ENCODE measurements around the gene JAK3. TPM values are rescaled to one million over a fixed set of nuclear protein-coding genes. Genes with fewer than 3 reads are reported as not detected.

Gene JAK3
- polyA plus RNA-seq, 1 of the 3 experiments (the other 2 are of a cell fraction), result 1.3 TPM

DNA sequence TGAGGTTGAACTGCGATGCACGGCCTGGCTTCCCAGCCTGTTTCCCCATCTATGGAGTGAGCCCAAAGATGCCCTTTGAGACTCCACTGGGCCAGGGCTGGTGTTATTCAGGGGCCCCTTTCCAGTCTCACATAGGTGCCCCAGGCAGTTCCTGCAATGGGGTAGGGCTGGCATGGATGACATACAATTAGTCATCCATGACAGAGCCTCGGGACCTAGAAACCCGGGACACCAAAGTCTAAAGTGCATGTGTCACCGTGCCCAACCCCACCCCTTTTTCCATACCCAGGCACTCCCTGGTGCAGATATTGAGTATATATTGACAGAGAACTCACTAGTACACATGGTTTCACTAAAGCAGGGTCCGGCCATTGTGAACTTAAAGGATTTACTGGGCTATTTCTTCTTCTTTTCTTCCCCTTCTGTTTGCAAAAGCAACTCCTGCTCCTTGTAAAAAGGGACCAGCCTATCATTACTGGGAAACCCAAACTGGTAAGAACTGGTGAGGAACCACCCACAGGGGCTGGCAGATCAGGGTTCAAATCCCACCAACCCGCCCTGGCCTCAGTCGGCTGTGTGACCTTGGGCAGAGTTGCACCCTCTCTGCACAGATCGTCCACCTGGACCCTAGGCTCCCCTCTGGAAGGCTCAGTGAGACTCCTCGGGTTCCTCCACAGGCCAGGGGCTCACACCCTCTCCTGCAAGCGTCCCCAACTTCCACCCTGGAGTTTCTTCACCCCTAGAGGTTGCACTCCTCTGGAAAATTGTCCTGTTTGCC, 50.2 kb downstream of the JAK3 start:
- Histone ChIP-seq H3K4me2 (no peak overlapping the region), H3K79me2 (ENCODE audit: insufficient read depth) (no peaks in the 10 kb centered on the region), H3K27ac (ENCODE audit: low read depth in 2 of 2, low read length in 1 of 2) (no peak overlapping the region), H2AFZ (ENCODE audit: low read depth) (no peak overlapping the region), H3K4me1 (ENCODE audit: control insufficient read depth in 1 of 2, insufficient read depth in 2 of 2, low read depth in 1 of 2, low read length in 1 of 2) (peaks cover 5 to 21% of the 10 kb centered on the region in 2 experiments; a peak in 2 of 4 replicates), H3K9me2 (no peaks in the 10 kb centered on the region), H3K9ac (no peak overlapping the region), H3K27me3 (ENCODE audit: insufficient read depth) (peaks cover 13% of the 10 kb centered on the region), H3F3A (replicated peaks; ENCODE audit: insufficient read depth) (no peaks in the 10 kb centered on the region), H3K36me3 (replicated peaks in 1 of 2; ENCODE audit: control insufficient read depth in 1 of 2, insufficient read depth in 2 of 2, low read length in 1 of 2) (no peaks in the 10 kb centered on the region), H4K20me1 (ENCODE audit: insufficient read depth) (no peaks in the 10 kb centered on the region), H3K4me3 (ENCODE audit: low read depth in 2 of 2, low read length in 1 of 2) (no peak overlapping the region), H3K9me3 (no peaks in the 10 kb centered on the region)
- TF ChIP-seq NFIC (IDR thresholded peaks at IDR 0.05; ENCODE audit: borderline replicate concordance) (no peak), TAF1 (IDR thresholded peaks at IDR 0.05; ENCODE audit: borderline replicate concordance, low read depth, low read length) (no peak), FOXM1 (IDR thresholded peaks at IDR 0.05; ENCODE audit: low read depth) (no peak), RXRA (IDR thresholded peaks at IDR 0.05; ENCODE audit: borderline replicate concordance, low read depth) (no peak), RFX5 (IDR thresholded peaks at IDR 0.05; ENCODE audit: low read length) (no peak), SIN3A (IDR thresholded peaks at IDR 0.05; ENCODE audit: borderline replicate concordance, low read depth, low read length) (no peak), REST (IDR thresholded peaks at IDR 0.05; ENCODE audit: low read depth, low read length) (no peak), TCF12 (IDR thresholded peaks at IDR 0.05) (no peak), POLR2AphosphoS5 (IDR thresholded peaks at IDR 0.05; ENCODE audit: low read depth, low read length) (no peak), MEF2A (IDR thresholded peaks at IDR 0.05; ENCODE audit: borderline replicate concordance, low read depth) (no peak), RCOR1 (IDR thresholded peaks at IDR 0.05; ENCODE audit: low read length) (no peak), IRF3 (IDR thresholded peaks at IDR 0.05; ENCODE audit: low read depth, low read length) (no peak), EZH2phosphoT487 (IDR thresholded peaks at IDR 0.05; ENCODE audit: borderline replicate concordance, low read depth) (no peak)
- TF ChIP-seq, protein P1, sequence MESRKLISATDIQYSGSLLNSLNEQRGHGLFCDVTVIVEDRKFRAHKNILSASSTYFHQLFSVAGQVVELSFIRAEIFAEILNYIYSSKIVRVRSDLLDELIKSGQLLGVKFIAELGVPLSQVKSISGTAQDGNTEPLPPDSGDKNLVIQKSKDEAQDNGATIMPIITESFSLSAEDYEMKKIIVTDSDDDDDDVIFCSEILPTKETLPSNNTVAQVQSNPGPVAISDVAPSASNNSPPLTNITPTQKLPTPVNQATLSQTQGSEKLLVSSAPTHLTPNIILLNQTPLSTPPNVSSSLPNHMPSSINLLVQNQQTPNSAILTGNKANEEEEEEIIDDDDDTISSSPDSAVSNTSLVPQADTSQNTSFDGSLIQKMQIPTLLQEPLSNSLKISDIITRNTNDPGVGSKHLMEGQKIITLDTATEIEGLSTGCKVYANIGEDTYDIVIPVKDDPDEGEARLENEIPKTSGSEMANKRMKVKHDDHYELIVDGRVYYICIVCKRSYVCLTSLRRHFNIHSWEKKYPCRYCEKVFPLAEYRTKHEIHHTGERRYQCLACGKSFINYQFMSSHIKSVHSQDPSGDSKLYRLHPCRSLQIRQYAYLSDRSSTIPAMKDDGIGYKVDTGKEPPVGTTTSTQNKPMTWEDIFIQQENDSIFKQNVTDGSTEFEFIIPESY (IDR thresholded peaks at IDR 0.05; ENCODE audit: borderline replicate concordance, low read depth), result no peak
- TF ChIP-seq, protein P2, sequence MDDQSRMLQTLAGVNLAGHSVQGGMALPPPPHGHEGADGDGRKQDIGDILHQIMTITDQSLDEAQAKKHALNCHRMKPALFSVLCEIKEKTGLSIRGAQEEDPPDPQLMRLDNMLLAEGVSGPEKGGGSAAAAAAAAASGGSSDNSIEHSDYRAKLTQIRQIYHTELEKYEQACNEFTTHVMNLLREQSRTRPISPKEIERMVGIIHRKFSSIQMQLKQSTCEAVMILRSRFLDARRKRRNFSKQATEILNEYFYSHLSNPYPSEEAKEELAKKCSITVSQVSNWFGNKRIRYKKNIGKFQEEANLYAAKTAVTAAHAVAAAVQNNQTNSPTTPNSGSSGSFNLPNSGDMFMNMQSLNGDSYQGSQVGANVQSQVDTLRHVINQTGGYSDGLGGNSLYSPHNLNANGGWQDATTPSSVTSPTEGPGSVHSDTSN (IDR thresholded peaks at IDR 0.05), result no peak
- CTCF ChIA-PET, result interaction anchor here (0.8 kb wide), 1 partner anchor 23 kb away, joined by 3 read pairs; no protein-coding TSS in a partner anchor
- POLR2A ChIA-PET, result no interaction called here
- peak; percentile 48 for DNase-seq
- 32% methylated on average over 6 of the region's 11 CpGs for WGBS (ENCODE audit: low lambda C conversion rate)

Data from SK-N-SH (cell line).